Colon (tissue), 2 donors: ENCODE measurements around the gene OR1G1.
"Not testable (repeated sequence)": the region's sequence is repeated elsewhere in the genome, so short reads cannot be mapped to it uniquely, and the experiment has no call there.

Experiments
- FAIRE-seq: peaks from 2 replicates; lab custom pipeline; 2012; peaks lifted over from hg19 to GRCh38; lab: Jason Lieb, UNC
- donor health status: control.
- donor health status: control.

Gene OR1G1

GRCh38 chr17:3127451-3127850 is at the start of gene OR1G1:
TSS of gene OR1G1 (minus strand) at chr17:3127551. CDS start at chr17:3127551, 0 bp downstream.
- FAIRE-seq = no peak

- no peak for FAIRE-seq
Measured at GRCh38 chr17:3167574-3167973, 40.2 kb upstream of the OR1G1 start.

- FAIRE-seq = no peak
Measured at GRCh38 chr17:3157218-3157617, 29.9 kb upstream of the OR1G1 start.

- FAIRE-seq = not testable (repeated sequence)
Measured at GRCh38 chr17:3137494-3137893, 10.1 kb upstream of the OR1G1 start.

- no peak for FAIRE-seq
Measured at GRCh38 chr17:3104322-3104721, 23.0 kb downstream of the OR1G1 start, which contains the start of gene OR1D2. TSS of gene OR1D2 (minus strand) at chr17:3104422. CDS start at chr17:3092996, 11,426 bp downstream.
